GM19351 (cell line): ENCODE results near the gene DYNLT4.
A peak's percentile ranks its signal among the peaks of the same experiment; 100 is the strongest.
"Not testable (repeated sequence)": the region's sequence is repeated elsewhere in the genome, so short reads cannot be mapped to it uniquely, and the experiment has no call there.

ENCODE experiments used
- ATAC-seq: cut with Tn5 transposase; IDR thresholded peaks from one replicate; pipeline ENCODE4 v1.9.1; 2021; ENCODE audit warnings: mild to moderate bottlenecking, moderate library complexity; ENCODE audit not compliant: unreplicated experiment

The DYNLT4 gene

DNA sequence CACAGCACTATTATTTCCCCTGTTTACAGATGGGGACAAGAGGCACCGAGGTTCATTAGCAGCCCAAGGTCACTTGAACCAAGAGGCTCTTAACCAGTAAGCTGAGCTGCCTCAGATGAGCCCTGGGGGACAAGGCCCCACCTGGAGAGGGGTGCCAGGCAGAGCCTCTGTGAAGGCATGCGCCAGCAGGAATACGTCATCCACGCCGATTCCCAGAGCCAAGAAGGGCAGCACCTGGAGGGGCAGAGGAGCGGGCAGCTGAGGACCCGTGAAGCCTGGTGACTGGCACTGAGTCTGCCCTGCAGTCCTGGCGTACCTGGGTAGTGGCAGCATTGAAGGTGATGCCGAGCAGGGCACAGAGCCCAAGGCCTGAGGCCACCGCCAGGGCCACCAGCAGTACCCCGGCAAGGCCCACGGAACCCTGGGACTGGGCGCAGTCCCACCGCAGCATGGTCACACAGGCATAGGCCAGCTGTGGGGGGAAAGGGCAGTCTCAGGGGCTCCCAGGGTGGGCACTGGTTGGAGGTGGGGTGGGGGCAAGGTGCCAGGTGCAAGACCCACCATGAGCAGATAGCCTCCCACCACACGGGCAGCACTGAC lies 21.8 kb upstream of the DYNLT4 start:
- no peak for ATAC-seq

DNA sequence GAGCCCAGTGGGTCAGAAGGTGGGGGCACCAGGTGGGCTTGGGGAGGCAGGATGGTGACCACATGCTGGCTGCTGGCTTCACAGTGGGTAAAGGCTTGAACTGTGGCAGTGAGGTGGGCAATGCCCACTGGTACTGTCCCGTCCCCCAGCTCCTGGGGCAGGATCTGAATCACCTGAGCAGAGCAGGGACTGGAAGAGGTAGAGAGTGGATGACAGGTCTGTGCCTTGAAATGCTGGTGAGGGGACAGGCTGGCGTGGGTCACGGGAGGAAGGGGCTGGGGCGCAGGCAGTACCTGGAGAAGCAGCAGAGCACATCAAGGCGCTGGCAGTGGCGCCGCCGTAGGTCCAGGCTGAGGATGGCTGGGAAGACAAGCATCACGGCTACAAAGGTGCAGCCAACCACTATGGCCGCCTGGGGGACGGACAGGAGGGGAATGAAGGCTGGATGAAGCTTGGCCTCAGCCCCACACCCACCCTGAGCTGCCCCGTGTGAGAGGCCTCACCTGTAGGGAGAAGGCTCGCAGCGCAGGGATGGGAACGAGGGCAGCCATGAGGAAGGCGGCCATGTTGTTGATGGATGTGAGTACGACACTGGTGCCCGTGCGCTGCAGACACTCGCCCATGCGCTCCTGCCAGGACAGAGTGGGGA lies 21.0 kb upstream of the DYNLT4 start:
- ATAC-seq = no peak

DNA sequence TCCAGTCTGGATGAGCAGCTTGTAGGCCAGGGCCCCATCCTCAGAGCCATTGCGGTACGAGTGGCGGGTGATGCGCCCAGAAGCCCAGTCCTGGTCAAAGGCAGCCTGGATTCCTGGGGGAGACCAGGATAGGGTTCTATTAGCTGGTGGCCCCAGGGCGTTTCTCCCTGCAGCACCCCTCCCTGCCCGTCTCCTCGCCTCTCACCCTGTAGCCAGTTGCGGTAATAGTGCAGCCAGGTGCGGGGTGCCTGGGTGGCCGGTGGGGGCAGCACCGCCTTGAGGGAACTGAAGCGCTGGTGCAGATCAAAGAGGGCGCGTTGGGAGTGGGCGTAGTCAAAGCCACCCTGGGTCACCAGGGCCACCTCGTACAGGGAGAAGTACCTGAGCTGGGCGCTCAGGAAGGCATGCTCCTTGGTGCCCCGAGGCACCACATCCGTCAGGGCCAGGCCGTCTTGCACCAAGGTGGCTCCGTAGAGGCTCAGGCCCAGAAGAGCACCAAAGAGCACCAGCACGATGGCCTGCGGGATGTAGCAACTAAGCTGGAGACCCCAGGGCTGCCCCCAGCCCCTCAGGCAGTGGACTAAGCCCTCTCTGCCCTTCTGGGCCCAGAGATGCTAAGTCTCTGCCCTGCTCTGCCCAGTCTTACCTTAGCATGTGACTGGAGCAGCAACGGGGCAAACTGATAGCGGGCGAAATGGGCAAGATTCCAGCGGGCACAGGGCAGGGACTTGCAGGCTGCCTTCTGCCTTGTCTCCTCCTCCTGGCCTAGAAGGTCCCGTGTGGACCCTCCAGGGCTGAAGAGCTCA lies 20.2 kb upstream of the DYNLT4 start:
- no peak for ATAC-seq

DNA sequence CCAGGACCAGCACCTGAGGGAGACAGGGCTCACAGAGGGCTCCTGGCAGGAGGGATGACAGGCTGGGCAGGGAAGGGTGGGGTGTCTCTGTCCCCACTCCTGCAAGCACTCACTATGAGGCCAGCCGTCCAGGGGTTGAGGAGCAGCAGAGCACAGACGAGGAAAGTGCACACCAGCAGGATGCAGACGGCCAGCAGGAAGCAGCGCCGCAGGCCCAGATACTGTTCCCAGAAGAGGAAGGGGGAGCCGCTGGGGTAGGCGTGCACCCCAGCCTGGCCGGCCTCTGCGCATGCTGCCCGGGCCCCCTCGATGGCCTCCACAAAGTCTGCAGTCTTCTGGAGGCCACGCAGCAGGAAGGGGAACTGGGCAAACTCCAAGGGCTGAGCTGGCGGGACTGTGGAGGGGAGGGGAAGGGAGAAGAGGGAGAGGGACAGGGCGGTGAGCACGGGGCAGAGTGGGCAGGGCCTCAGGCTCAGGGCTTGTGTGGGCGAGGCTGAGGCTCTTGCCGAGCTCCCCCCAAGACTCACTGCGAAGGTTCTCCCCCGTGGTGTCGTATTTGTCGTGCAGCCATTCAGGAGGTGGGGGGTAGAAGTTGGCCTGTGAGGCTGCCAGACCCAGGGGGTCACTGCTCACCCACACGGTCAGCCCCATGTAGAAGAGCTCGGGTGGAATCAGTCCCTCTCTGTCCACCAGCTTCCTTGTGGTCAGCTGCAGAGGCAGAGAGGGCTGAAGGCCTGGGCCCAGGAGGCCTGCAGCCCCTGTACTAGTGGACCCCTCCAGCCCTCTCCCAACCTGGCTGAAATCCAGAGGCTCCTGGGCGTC lies 19.4 kb upstream of the DYNLT4 start:
- ATAC-seq = no peak

DNA sequence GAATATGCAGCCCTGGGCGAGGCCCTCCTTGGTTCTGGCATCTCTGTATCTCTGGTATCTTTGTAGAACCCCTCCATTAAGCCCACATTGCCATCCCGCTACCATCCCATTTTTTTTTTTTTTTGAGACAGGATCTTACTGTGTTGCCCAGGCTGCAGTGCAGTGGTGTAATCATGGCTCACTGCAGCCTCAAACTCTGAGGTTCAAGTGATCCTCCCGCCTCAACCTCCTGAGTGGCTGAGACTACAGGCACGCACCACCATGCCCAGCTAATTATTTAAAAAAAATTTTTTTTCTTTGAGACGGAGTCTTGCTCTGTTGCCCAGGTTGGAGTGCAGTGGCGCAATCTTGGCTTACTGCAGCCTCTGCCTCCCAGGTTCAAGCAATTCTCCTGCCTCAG lies 17.2 kb upstream of the DYNLT4 start:
- ATAC-seq = not testable (repeated sequence)

DNA sequence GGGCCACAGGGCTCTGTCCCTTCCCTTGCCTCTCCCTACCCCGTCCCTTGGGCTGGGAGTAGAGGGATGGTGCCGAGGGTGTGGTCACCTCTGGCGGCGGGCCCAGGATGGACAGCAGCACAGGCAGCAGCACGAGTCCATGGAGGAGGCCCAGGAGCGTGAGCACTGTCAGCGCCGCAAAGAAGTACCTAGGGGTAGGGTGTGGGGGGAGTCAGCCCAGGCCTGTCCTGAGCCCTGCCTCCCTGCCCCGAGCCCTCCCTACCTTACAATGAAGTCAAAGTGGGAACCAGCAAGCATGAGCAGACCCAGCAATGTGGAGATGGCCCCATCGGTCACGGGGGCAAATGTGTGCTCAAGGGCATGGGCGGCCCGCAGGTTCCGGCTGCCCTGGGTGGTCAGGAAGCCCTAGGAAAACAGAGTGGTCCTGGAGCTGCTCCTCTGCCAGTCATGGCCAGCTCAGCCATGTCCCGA lies 15.9 kb upstream of the DYNLT4 start:
- no peak for ATAC-seq

DNA sequence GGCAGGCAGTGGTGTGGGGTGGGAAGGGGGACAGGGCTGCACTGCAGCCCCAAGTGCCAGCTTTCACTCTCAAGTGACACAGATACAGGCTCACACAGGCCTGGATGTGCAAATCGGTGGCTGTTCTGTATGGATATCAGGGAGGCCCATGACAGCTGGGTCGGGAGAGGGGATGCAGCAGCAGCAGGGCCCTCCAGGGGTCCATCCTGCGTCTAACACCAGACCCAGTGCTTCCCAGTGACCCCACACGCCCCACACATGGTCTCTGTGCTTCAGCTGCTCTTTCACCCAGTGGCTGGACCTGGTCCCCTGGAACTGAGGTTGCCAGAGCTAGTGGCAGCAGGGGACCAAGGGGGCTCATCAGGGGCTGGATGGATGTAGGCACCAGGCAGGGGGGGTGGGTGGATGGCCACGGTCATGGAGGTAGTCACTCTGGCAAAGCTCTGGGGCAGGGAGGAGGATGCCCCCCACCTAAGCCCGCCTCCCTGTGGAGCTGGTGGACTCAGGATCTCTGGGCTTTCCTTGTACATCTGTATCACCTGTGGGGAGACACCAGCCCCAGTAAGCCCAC lies 15.1 kb upstream of the DYNLT4 start:
- no peak for ATAC-seq

DNA sequence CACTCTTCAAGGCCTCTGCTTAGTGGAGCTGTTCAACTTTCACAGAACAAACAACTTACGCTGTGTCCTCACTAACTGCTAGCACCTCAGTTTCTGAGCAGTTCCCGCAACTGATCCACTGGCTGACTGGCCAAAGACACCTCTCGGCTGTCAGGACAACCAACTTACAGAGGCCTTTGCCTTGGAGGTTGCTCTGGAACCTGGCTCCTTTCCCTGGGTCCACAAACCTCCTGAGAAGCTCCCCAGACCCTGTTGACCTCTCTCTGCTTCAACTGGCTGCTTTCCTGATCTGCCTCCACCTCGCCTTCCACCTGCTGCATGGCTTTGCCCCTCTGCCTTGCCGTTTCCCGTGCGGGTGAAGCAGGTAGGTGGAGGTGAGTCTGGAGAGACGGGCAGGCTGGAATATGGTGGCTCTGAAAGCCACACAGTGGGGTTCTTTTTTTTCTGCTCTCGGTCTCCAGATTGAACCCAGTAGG lies 14.1 kb upstream of the DYNLT4 start:
- no peak for ATAC-seq

DNA sequence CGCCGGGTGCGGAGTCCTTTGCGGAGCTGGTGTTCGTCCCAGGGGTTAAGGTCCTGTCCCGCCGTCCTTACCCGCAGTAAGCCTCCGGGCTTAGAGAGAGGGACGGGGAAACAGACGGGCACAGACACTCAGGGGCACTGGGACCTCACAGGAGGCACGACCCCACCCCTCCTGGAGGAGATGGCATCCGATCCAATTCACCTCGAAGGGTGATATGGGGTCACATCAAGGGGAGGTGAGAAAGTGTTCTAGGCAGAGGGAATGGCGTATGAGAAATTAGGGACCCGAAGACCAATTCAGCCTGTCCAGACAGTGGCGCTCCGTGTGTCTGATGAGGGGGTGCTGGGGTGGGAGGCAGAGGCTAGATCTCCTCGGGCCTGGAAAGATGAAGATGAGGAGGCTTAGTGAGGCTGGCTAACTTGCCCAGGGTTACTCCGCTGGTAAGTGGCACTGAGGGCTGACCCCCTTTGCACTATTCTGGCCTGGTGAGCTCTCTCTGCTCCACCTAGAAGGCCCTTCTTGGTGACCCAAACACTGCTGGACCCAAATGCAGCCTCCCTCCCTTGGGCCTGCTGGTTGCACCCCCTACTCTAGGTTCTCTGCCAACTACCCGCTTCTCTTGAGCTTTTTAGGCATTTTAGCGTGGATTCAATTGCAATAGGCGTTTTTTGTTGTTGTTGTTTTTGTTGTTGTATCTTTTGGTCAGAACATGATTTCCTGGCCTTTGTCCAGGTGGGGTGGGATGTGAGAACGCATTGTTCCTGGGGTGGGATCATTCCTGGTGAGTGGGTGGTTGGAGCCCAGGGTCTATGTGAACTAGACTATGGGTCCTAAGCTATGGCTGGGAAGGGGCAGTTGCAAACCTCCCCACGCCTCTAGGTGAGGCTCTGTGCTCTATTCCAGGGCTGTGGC lies 13.4 kb upstream of the DYNLT4 start:
- no peak for ATAC-seq

DNA sequence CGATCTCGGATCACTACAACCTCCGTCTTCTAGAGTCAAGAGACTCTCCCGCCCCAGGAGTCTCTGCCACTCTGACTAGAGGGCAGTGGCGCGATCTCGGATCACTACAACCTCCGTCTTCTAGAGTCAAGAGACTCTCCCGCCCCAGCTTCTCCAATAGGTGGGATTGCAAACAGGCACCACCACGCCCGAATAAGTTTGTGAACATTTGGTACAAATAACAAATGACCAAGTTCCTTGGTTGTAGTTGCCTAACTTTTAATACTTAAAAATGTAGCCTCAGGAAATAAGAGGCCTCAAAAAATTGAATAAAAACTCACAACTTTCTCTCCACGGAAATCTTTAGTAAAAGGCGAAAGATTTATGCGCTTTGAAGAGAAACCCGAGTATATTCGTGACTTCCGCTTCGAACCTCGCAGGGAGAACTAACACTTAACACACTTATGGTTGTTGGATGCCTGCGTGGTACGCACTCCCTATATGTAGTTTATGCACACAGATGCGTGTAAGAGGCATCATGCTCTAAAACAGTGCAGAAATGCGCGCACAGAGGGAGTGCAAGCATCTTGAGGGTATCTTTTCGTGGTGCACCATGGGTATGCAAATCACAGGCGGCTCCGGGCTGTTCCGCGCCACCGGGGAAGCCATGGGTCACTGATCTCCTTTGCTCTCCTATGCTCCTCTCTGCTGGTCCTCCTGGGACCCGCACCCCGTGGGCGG lies 12.6 kb upstream of the DYNLT4 start:
- peak; percentile 83 for ATAC-seq

DNA sequence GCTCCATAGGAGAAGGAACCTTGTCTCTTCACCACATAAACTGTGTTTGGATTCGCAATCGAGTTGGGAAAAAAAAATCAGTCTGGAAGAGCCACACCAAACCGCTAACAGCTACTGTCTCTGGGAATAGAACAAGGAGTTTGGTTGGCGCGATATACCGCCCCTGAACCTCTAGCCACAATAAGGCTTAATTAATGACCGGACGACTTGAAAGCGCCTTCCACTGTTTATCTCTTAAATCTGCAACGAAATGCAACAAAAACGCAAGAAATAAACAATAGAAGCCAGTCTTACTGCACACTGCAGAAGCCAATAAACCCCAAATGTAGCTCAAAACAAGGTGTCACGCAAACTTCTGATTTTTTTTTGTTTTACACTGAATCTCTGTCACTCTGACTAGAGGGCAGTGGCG lies 12.1 kb upstream of the DYNLT4 start:
- ATAC-seq = no peak

DNA sequence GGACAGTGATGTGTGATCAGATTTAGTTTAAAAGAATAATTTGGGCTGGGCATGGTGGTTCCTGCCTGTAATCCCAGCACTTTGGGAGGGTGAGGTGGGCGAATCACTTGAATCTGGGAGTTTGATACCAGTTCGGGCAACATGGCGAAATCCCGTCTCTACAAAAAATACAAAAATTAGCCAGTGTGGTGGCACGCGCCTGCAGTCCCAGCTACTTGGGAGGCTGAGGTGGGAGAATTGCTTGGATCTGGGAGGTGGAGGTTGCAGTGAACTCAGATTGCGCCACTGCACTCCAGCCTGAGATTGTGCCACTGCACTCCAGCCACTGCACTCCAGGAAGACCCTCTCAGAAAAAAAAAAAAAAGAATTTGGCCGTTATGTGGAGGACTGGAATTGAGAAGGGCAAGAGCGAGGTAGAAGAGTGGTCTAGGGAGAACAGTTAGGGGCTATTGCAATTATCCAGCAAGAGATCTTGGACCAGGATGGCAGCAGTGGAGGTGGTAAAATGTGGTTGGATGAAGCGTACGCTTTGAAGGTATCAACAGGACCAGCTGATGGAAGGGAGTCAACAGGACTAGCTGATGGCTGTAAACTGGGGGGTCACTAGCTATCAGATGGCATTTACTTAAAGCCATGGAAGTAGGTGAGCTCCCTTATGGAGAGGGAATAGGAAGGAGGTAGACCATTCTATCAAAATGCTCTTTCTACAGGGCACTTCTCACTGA lies 10.8 kb upstream of the DYNLT4 start:
- ATAC-seq = no peak

DNA sequence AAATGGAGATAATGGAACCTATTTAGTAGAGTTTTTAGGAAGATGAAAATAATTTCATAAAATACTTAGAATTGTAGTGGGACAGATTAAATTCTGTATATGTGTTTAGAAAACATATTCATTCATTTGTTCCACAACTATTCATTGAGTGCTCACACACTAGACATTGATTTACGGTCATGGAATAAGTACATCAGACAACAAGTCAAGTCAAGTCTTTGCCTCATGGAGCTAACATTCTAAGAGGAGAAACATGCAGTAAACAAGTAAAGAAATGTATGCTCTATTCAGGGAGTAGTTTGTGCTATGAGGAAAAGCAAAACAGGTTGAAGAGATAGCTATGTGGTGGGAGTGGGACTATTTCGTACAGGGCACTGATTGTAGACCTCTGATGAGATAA lies 10.2 kb upstream of the DYNLT4 start:
- ATAC-seq = no peak

DNA sequence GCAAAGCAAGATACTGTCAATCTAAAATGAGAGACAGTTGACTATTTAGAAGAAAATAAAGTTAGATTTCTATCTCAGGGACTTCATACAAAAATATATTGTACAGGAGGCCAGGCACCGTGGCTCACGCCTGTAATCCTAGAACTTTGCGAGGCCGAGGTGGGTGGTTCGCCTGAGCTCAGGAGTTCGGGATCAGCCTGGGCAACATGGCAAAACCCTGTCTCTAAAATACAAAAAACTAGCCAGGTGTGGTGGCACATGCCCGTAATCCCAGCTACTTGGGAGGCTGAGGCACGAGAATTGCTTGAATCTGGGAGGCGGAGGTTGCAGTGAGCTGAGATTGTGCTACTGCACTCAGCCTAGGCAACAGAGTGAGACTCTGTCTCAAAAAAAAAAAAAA lies 8.8 kb upstream of the DYNLT4 start:
- ATAC-seq = not testable (repeated sequence)

DNA sequence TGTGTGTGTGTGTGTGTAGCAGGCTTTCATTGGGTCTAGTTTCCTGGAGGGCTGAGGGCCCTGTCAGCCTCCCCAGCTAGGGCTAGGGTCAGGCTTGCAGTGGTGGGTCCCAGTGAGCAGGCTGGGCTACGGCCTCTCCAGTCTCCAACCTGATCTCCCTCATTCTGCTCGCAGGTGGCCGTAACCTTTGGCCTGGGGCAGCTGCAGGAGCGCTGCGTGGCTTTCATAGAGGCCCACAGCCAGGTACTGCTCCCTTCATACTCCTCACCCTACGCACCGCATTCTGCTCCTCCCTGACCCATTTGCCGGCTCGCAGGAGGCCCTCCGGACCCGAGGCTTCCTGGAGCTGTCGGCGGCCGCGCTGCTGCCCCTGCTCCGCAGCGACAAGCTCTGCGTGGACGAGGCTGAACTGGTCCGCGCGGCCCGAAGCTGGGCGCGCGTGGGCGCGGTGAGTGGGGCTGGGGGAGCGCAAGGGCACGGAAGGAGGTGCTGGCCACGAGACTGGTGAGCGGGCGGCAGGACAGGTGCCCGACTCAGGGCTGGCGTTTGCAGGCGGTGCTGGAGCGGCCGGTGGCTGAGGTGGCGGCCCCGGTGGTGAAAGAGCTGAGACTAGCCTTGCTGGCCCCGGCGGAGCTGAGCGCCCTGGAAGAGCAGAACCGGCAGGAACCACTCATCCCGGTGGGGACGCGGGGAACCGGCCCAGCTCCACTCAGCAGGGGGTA lies 5.8 kb upstream of the DYNLT4 start:
- no peak for ATAC-seq

DNA sequence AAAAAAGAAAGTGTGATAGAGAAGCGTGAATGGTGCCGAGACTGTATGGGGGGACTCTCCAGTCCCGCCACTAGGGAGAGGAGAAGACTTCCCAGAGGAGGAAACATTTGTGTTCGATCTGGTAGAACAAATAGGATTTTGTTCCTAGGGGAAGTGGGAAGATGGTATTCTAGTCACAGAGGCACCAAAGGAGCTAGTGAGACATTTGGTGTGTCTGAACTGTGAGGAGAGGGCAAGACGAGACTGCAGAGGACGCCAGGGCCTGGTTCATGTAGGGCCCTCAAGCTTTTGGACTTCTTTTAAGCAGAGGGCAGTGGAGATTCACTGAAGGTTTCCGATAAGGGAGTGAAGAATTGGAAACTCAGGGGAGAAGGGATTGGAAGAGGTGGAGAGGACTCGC lies 4.1 kb upstream of the DYNLT4 start:
- no peak for ATAC-seq

DNA sequence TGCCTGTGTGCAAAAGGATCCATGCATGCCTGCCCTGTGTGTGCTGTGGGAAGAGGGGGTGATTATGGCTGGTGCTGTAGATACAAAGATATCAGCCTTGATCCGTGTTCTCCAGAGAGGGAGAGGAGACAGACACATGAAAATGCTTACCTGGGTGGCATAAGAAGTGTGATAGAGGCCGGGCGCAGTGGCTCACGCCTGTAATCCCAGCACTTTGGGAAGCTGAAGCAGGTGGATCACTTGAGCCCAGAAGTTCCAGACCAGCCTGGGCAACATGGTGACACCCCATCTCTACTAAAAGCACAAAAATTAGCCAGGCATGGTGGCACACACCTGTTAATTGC lies 3.6 kb upstream of the DYNLT4 start:
- not testable (repeated sequence) for ATAC-seq
